Right lobe of liver (tissue), 4 donors: ENCODE results near the gene SCAMP4.

Experiments used
- POLR2A ChIP-seq: fragments of 450-650 bp; IDR thresholded peaks from one replicate; pipeline ENCODE4 v1.6.1; 2017; ENCODE audit warnings: antibody characterized with exemption, mild to moderate bottlenecking
- TF ChIP-seq, protein P1 (sequence below), 4 donors: fragments of 200-600 bp in 3 of 4; fragments of 450-650 bp in 1 of 4; IDR thresholded peaks; one replicate each; pipeline versions ENCODE4 v1.5.1 to v1.8.0; 2016 to 2022; ENCODE audit warnings: antibody characterized with exemption in 4 of 4, mild to moderate bottlenecking in 2 of 4
- donor health status: DM: no; HTN: no; CAD: no.
- donor health status: DM: no; HTN: no; CAD: no.
- donor health status: DM: no; HTN: yes; CAD: no.

DNA sequence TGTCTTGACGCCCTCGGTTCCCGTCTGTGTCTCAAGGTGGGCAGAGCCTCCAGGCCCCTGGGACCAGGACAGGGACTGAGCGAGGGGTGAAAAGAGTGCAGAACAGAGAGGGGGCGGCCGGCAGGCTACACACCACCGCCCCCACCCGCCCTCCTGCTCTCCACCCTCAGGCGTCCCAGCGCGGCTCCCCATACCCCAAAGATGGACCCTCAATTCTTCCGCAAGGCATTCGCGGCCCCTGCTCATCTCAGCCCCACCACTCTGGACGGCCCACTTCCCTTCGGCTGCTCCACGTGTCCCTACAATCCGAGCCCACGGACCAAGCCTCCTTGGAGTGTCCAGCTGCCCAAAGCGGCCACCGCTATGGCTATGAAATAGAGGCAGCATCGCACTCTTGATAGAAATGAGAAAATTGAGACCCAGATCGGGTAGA is 43.6 kb upstream of the SCAMP4 start:
- no peak for TF ChIP-seq POLR2A
- TF ChIP-seq, protein P1, sequence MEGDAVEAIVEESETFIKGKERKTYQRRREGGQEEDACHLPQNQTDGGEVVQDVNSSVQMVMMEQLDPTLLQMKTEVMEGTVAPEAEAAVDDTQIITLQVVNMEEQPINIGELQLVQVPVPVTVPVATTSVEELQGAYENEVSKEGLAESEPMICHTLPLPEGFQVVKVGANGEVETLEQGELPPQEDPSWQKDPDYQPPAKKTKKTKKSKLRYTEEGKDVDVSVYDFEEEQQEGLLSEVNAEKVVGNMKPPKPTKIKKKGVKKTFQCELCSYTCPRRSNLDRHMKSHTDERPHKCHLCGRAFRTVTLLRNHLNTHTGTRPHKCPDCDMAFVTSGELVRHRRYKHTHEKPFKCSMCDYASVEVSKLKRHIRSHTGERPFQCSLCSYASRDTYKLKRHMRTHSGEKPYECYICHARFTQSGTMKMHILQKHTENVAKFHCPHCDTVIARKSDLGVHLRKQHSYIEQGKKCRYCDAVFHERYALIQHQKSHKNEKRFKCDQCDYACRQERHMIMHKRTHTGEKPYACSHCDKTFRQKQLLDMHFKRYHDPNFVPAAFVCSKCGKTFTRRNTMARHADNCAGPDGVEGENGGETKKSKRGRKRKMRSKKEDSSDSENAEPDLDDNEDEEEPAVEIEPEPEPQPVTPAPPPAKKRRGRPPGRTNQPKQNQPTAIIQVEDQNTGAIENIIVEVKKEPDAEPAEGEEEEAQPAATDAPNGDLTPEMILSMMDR (IDR thresholded peaks at IDR 0.05) = no peak
